Tibial nerve (tissue), 3 donors: ENCODE results near the gene CDKN2B-AS1.

Experiments
- CTCF ChIP-seq, 5 experiments: fragments of 200-600 bp in 3 of 5; fragments of 450-650 bp in 2 of 5; sonication (generic) in 3 of 5; IDR thresholded peaks; one replicate each; pipeline ENCODE4 v1.5.1; 2016 to 2019; ENCODE audit warnings: antibody characterized with exemption in 5 of 5, mild to moderate bottlenecking in 3 of 5, moderate library complexity in 2 of 5
- POLR2A ChIP-seq, 2 donors: fragments of 450-650 bp; IDR thresholded peaks; one replicate each; pipeline ENCODE4 v1.6.1; 2017; ENCODE audit warnings: antibody characterized with exemption in 2 of 2, mild to moderate bottlenecking in 2 of 2, moderate library complexity in 2 of 2

GRCh38 chr9:22073349-22073748 lies 78.8 kb downstream of the CDKN2B-AS1 start:
- no peak for TF ChIP-seq CTCF (IDR thresholded peaks at IDR 0.05)
- no peak for TF ChIP-seq POLR2A (IDR thresholded peaks at IDR 0.05)
